ENCODE data around the gene LY9. TPM values are rescaled to one million over a fixed set of nuclear protein-coding genes. Genes with fewer than 3 reads are reported as not detected.

Gene LY9
- total and polyA plus RNA-seq, 2 experiments from 2014 or later = not detected

GRCh38 chr1:160758521-160758920 is 37.5 kb upstream of the LY9 start:
- Mint-ChIP-seq H3K27ac (no peak overlapping the region), H3K4me1 (no peaks in the 10 kb centered on the region)

More at GRCh38 chr1:160758521-160758920, 37.5 kb upstream of the LY9 start:
- H2AFZ ChIP-seq = no peak overlapping the region
- H3K4me1 ChIP-seq (ENCODE audit: insufficient read depth) = no peaks in the 10 kb centered on the region
- no peaks in the 10 kb centered on the region for H3K27me3 ChIP-seq (ENCODE audit: insufficient read depth)
- no peak overlapping the region for H3K4me3 Mint-ChIP-seq
- H4K20me1 ChIP-seq (replicated peaks; ENCODE audit: insufficient read depth) = no peaks in the 10 kb centered on the region
- no peak for ATAC-seq
- no peak for DNase-seq (ENCODE audit: low spot score)
- no peaks in the 10 kb centered on the region for H3K27me3 Mint-ChIP-seq (ENCODE audit: insufficient read depth, low read depth, poor library complexity)
- H3K4me2 ChIP-seq = no peak overlapping the region
- H3K27ac ChIP-seq (ENCODE audit: low read depth) = no peak overlapping the region
- no peaks in the 10 kb centered on the region for H3K79me2 ChIP-seq (replicated peaks; ENCODE audit: insufficient read depth)
- H3K36me3 Mint-ChIP-seq (ENCODE audit: low read depth) = no peaks in the 10 kb centered on the region
- no peaks in the 10 kb centered on the region for H3K36me3 ChIP-seq (ENCODE audit: insufficient read depth)
- TF ChIP-seq ZNF114 (CRISPR knock-in tag; IDR thresholded peaks at IDR 0.05) (no peak), ZNF331 (CRISPR knock-in tag; IDR thresholded peaks at IDR 0.05; ENCODE audit: low read depth) (no peak), CTCF (conservative IDR thresholded peaks at IDR 0.05; ENCODE audit: low read depth in 2 of 2) (no peak), ETS1 (IDR thresholded peaks at IDR 0.05) (no peak), EZH2phosphoT487 (IDR thresholded peaks at IDR 0.05; ENCODE audit: unreplicated experiment) (no peak), EZH2 (IDR thresholded peaks at IDR 0.05; ENCODE audit: low read depth, unreplicated experiment) (no peak), POLR2AphosphoS5 (IDR thresholded peaks at IDR 0.05; ENCODE audit: low read depth) (no peak), CREB1 (CRISPR knock-in tag; IDR thresholded peaks at IDR 0.05; ENCODE audit: low read depth) (no peak), REST (IDR thresholded peaks at IDR 0.05; ENCODE audit: unreplicated experiment) (no peak), STAT1 (IDR thresholded peaks at IDR 0.05; ENCODE audit: unreplicated experiment) (no peak)
- TF ChIP-seq, protein P1, sequence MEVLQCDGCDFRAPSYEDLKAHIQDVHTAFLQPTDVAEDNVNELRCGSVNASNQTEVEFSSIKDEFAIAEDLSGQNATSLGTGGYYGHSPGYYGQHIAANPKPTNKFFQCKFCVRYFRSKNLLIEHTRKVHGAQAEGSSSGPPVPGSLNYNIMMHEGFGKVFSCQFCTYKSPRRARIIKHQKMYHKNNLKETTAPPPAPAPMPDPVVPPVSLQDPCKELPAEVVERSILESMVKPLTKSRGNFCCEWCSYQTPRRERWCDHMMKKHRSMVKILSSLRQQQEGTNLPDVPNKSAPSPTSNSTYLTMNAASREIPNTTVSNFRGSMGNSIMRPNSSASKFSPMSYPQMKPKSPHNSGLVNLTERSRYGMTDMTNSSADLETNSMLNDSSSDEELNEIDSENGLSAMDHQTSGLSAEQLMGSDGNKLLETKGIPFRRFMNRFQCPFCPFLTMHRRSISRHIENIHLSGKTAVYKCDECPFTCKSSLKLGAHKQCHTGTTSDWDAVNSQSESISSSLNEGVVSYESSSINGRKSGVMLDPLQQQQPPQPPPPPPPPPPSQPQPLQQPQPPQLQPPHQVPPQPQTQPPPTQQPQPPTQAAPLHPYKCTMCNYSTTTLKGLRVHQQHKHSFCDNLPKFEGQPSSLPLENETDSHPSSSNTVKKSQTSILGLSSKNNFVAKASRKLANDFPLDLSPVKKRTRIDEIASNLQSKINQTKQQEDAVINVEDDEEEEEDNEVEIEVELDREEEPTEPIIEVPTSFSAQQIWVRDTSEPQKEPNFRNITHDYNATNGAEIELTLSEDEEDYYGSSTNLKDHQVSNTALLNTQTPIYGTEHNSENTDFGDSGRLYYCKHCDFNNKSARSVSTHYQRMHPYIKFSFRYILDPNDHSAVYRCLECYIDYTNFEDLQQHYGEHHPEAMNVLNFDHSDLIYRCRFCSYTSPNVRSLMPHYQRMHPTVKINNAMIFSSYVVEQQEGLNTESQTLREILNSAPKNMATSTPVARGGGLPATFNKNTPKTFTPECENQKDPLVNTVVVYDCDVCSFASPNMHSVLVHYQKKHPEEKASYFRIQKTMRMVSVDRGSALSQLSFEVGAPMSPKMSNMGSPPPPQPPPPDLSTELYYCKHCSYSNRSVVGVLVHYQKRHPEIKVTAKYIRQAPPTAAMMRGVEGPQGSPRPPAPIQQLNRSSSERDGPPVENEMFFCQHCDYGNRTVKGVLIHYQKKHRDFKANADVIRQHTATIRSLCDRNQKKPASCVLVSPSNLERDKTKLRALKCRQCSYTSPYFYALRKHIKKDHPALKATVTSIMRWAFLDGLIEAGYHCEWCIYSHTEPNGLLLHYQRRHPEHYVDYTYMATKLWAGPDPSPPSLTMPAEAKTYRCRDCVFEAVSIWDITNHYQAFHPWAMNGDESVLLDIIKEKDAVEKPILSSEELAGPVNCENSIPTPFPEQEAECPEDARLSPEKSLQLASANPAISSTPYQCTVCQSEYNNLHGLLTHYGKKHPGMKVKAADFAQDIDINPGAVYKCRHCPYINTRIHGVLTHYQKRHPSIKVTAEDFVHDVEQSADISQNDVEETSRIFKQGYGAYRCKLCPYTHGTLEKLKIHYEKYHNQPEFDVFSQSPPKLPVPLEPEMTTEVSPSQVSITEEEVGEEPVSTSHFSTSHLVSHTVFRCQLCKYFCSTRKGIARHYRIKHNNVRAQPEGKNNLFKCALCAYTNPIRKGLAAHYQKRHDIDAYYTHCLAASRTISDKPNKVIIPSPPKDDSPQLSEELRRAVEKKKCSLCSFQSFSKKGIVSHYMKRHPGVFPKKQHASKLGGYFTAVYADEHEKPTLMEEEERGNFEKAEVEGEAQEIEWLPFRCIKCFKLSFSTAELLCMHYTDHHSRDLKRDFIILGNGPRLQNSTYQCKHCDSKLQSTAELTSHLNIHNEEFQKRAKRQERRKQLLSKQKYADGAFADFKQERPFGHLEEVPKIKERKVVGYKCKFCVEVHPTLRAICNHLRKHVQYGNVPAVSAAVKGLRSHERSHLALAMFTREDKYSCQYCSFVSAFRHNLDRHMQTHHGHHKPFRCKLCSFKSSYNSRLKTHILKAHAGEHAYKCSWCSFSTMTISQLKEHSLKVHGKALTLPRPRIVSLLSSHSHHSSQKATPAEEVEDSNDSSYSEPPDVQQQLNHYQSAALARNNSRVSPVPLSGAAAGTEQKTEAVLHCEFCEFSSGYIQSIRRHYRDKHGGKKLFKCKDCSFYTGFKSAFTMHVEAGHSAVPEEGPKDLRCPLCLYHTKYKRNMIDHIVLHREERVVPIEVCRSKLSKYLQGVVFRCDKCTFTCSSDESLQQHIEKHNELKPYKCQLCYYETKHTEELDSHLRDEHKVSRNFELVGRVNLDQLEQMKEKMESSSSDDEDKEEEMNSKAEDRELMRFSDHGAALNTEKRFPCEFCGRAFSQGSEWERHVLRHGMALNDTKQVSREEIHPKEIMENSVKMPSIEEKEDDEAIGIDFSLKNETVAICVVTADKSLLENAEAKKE (CRISPR knock-in tag; IDR thresholded peaks at IDR 0.05) = no peak
- no peak overlapping the region for H3K4me3 ChIP-seq
- H3F3A ChIP-seq (replicated peaks; ENCODE audit: low read depth) = no peaks in the 10 kb centered on the region
- peaks cover 18% of the 10 kb centered on the region; the same call in 1 of the 2 replicates for H3K9me2 ChIP-seq (ENCODE audit: insufficient read depth)
- H3K9me3 Mint-ChIP-seq = no peaks in the 10 kb centered on the region

All from GM23338 (cell line).